ENCODE results near the gene HYCC2.

DNA sequence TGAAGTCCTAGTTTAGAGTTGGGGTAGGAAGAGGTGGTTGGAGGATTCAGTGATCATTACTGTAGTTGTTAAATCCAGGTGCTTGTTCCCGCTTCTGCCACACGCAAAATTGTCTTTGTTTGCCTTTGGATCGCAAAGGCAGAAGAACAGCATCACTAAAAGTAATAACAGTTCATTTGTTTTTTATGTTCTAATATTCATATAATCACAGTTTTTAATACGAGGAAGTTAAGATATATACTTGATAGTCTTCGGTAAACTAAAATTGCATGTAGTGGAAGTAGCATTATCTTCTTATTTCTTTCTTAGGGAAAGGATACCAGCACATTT lies 695 bp upstream of the HYCC2 start:
- TF ChIP-seq CTCF (IDR thresholded peaks at IDR 0.05) (no peak), POLR2A (IDR thresholded peaks at IDR 0.05) (no peak)
